Loucy (cell line): ENCODE data around the gene CLTA.
"Not testable (repeated sequence)": the region's sequence is repeated elsewhere in the genome, so short reads cannot be mapped to it uniquely, and the experiment has no call there.

Source experiments
- H2AFZ ChIP-seq: fragments of 200-600 bp; sonication (generic); 2 replicates; pipeline ENCODE4 v1.6.0; 2016; ENCODE audit warnings: antibody characterized with exemption, mild to moderate bottlenecking, low read length, moderate library complexity
- H3F3A ChIP-seq: fragments of 200-600 bp; 2 replicates; pipeline ENCODE4 v1.6.0; 2016; ENCODE audit warnings: antibody characterized with exemption, low read depth, mild to moderate bottlenecking
- H3K27me3 ChIP-seq: fragments of 200-600 bp; sonication (generic); 2 replicates; pipeline ENCODE4 v1.6.1; 2014; ENCODE audit warnings: low read length, mild to moderate bottlenecking; ENCODE audit not compliant: insufficient read depth, poor library complexity, severe bottlenecking
- H3K36me3 ChIP-seq: fragments of 200-600 bp; sonication (generic); 2 replicates; pipeline ENCODE4 v1.6.1; 2016; ENCODE audit warnings: low read length; ENCODE audit not compliant: insufficient read depth
- H3K4me1 ChIP-seq: fragments of 200-600 bp; sonication (generic); 2 replicates; pipeline ENCODE4 v1.5.1; 2014; ENCODE audit warnings: low read length, mild to moderate bottlenecking; ENCODE audit not compliant: insufficient read depth, poor library complexity, severe bottlenecking
- H3K4me2 ChIP-seq: fragments of 200-600 bp; sonication (generic); 2 replicates; pipeline ENCODE4 v1.6.0; 2014; ENCODE audit warnings: antibody characterized with exemption, low read length, low read depth, mild to moderate bottlenecking; ENCODE audit not compliant: poor library complexity, severe bottlenecking
- H3K4me3 ChIP-seq: fragments of 200-600 bp; sonication (generic); 2 replicates; pipeline ENCODE4 v1.5.1; 2014; ENCODE audit warnings: low read length, mild to moderate bottlenecking, mixed read lengths; ENCODE audit not compliant: poor library complexity, severe bottlenecking
- H3K79me2 ChIP-seq: fragments of 200-600 bp; sonication (generic); 2 replicates; pipeline ENCODE4 v1.6.1; 2014; ENCODE audit warnings: low read length; ENCODE audit not compliant: insufficient read depth
- H3K9ac ChIP-seq: fragments of 200-600 bp; sonication (generic); 2 replicates; pipeline ENCODE4 v1.6.0; 2014; ENCODE audit warnings: mild to moderate bottlenecking, low read depth, low read length, moderate library complexity; ENCODE audit not compliant: poor library complexity, severe bottlenecking
- H3K9me2 ChIP-seq: fragments of 200-600 bp; sonication (generic); replicated peaks from 2 replicates; pipeline ENCODE4 v1.6.1; 2016; ENCODE audit warnings: low read depth, low read length, mixed read lengths
- H3K9me3 ChIP-seq: fragments of 200-600 bp; sonication (generic); 2 replicates; pipeline ENCODE4 v1.6.1; 2014; ENCODE audit warnings: mild to moderate bottlenecking, antibody characterized with exemption, low read length, low read depth; ENCODE audit not compliant: insufficient read depth
- H4K20me1 ChIP-seq: fragments of 200-600 bp; sonication (generic); 2 replicates; pipeline ENCODE4 v1.6.0; 2014; ENCODE audit warnings: antibody characterized with exemption, low read length, mild to moderate bottlenecking; ENCODE audit not compliant: insufficient read depth, poor library complexity, severe bottlenecking
- EZH2phosphoT487 ChIP-seq: fragments of 200-600 bp; IDR thresholded peaks from 2 replicates; pipeline ENCODE4 v1.6.1; 2018; ENCODE audit warnings: antibody characterized with exemption, mild to moderate bottlenecking, moderate library complexity, borderline replicate concordance
- TF ChIP-seq, protein P1 (sequence below): fragments of 200-600 bp; sonication (generic); conservative IDR thresholded peaks from 2 replicates; pipeline ENCODE4 v1.5.1; 2014; ENCODE audit warnings: mild to moderate bottlenecking, antibody characterized with exemption, low read length

Gene CLTA

DNA sequence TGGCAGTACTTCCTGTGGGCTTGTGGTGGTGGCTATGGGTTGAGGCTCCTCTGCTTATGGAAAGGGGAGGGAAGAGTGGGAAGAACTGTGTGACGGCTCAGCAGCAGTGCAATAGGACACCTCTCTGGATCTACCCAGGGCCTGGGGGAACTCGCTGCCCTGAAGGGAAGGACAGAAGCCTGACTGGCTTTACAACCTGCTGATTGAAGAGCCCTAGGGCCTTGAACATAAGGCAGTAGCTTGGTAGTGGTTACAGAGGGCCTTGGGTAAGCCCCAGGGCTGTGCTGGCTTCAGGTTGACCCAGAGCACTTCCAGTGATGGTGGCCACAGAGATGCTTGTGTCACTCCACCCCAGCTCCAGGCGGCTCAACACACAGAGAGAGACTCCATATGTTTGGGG lies 16.0 kb upstream of the CLTA start:
- H3K9me3 ChIP-seq = no peaks in the 10 kb centered on the region
- H3K27me3 ChIP-seq = no peaks in the 10 kb centered on the region
- H3K4me2 ChIP-seq = no peak overlapping the region
- no peaks in the 10 kb centered on the region for H3F3A ChIP-seq
- no peak overlapping the region for H3K4me3 ChIP-seq
- peaks cover 5% of the 10 kb centered on the region for H3K4me1 ChIP-seq
- no peaks in the 10 kb centered on the region for H3K9me2 ChIP-seq
- H2AFZ ChIP-seq = no peak overlapping the region
- no peak overlapping the region for H3K9ac ChIP-seq
- no peaks in the 10 kb centered on the region for H3K36me3 ChIP-seq
- no peak for TF ChIP-seq EZH2phosphoT487
- TF ChIP-seq, protein P1, sequence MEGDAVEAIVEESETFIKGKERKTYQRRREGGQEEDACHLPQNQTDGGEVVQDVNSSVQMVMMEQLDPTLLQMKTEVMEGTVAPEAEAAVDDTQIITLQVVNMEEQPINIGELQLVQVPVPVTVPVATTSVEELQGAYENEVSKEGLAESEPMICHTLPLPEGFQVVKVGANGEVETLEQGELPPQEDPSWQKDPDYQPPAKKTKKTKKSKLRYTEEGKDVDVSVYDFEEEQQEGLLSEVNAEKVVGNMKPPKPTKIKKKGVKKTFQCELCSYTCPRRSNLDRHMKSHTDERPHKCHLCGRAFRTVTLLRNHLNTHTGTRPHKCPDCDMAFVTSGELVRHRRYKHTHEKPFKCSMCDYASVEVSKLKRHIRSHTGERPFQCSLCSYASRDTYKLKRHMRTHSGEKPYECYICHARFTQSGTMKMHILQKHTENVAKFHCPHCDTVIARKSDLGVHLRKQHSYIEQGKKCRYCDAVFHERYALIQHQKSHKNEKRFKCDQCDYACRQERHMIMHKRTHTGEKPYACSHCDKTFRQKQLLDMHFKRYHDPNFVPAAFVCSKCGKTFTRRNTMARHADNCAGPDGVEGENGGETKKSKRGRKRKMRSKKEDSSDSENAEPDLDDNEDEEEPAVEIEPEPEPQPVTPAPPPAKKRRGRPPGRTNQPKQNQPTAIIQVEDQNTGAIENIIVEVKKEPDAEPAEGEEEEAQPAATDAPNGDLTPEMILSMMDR = no peak
- no peaks in the 10 kb centered on the region for H3K79me2 ChIP-seq
- H4K20me1 ChIP-seq = no peaks in the 10 kb centered on the region

DNA sequence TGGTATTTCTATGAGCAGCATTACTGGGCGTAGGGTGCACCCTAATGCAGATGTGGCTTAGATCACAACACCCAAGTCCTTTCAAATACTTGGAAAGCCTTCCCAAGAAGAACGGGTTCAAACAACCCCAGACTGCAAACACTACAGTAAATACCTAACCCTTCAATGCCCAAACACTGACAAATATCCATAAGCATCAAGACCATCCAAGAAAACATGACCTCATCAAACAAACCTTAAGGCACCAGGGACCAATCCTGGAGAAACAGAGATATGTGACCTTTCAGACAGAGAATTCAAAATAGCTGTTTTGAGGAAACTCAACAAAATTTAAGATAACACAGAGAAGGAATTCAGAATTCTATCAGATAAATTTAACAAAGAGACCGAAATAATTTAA lies 15.5 kb upstream of the CLTA start:
- H3K9me3 ChIP-seq, H3K4me3 ChIP-seq, H3F3A ChIP-seq, H3K4me1 ChIP-seq, H3K27me3 ChIP-seq, H4K20me1 ChIP-seq, H3K4me2 ChIP-seq, H3K79me2 ChIP-seq, H3K9ac ChIP-seq, H3K36me3 ChIP-seq, H2AFZ ChIP-seq, H3K9me2 ChIP-seq: not testable (repeated sequence)

DNA sequence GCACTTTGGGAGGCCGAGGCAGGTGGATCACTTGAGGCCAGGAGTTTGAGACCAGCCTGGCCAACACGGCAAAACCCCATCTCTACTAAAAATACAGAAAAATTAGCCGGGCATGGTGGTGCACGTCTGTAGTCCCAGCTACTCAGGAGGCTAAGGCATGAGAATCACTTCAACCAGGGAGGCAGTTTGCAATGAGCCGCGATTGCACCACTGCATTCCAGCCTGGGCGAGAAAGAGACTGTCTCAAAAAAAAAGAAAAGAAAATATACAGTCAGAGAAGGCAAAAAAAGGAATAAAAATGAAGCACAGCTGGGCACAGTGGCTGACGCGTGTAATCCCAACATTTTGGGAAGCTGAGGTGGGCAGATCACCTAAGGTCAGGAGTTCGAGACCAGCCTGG lies 14.2 kb upstream of the CLTA start:
- H3K9ac ChIP-seq, H3K4me3 ChIP-seq, H3K27me3 ChIP-seq, H3K9me3 ChIP-seq, H2AFZ ChIP-seq, H3K36me3 ChIP-seq, H3K9me2 ChIP-seq, H4K20me1 ChIP-seq, H3F3A ChIP-seq, H3K4me1 ChIP-seq, H3K79me2 ChIP-seq, H3K4me2 ChIP-seq: not testable (repeated sequence)

GRCh38 chr9:36177571-36177970 lies 13.2 kb upstream of the CLTA start:
- no peak overlapping the region for H3K4me2 ChIP-seq
- no peak overlapping the region for H2AFZ ChIP-seq
- TF ChIP-seq, protein P1 = no peak
- TF ChIP-seq EZH2phosphoT487 = no peak

DNA sequence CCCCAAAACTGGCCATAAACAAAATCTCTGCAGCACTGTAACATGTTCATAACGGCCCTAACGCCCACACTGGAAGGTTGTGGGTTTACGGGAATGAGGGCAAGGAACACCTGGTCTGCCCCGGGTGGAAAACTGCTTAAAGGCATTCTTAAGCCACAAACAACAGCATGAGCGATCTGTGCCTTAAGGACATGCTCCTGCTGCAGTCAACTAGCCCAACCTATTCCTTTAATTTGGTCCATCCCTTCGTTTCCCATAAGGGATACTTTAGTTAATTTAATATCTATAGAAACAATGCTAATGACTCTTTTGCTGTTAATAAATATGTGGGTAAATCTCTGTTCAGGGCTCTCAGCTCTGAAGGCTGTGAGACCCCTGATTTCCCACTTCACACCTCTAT lies 10.5 kb upstream of the CLTA start:
- H4K20me1 ChIP-seq, H3K36me3 ChIP-seq, H3K27me3 ChIP-seq, H2AFZ ChIP-seq, H3F3A ChIP-seq, H3K79me2 ChIP-seq, H3K4me3 ChIP-seq, H3K4me1 ChIP-seq, H3K9me2 ChIP-seq, H3K9ac ChIP-seq, H3K9me3 ChIP-seq, H3K4me2 ChIP-seq: not testable (repeated sequence)

More at GRCh38 chr9:36177571-36177970, 13.2 kb upstream of the CLTA start:
- Histone ChIP-seq H3K79me2 (no peaks in the 10 kb centered on the region), H3K9ac (no peak overlapping the region), H3K9me3 (no peaks in the 10 kb centered on the region), H3K36me3 (no peaks in the 10 kb centered on the region), H3K4me3 (no peak overlapping the region), H3K4me1 (peaks cover 5% of the 10 kb centered on the region), H3K9me2 (no peaks in the 10 kb centered on the region), H4K20me1 (no peaks in the 10 kb centered on the region), H3K27me3 (no peaks in the 10 kb centered on the region), H3F3A (no peaks in the 10 kb centered on the region)
